Measurements from ENCODE around the gene RPS6KL1.

DNA sequence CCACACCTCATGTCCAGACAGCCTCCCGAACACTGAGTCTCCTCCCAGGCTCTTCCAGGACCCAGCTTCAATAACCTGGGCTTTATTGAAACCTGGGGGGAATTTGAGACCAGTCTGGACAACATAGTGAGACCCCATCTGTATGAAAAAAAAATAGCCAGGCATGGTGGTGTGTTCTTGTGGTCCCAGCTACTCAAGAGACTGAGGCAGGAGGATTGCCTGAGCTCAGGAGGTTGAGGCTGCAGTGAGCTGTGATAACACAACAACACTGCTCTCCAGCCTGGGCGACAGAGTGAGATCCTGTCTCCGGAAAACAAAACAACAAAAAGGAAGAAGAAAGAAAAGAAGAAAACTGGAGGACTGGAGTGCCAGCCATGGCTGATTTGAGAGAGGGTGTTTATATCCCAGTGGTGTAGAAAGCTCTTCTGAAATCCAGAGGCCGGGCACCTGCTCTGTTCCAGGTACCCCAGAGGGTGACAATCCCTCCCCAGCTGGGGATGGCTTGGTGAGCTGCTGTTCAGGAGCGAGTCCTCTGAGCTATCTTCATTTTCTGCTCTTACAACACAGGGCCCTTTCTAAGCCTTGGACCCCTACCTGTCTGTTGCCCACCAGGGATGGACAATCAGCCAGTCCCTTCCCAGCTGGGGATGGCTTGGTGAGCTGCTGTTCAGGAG lies 38.3 kb upstream of the RPS6KL1 start:
- TF ChIP-seq CTCF (IDR thresholded peaks at IDR 0.05; ENCODE audit: poor library complexity, severe bottlenecking), result no peak
- TF ChIP-seq EZH2 (IDR thresholded peaks at IDR 0.05; ENCODE audit: borderline replicate concordance, insufficient read depth, low read length, poor library complexity, severe bottlenecking), result no peak
- TF ChIP-seq POLR2AphosphoS5 (IDR thresholded peaks at IDR 0.05), result no peak
- no peak for TF ChIP-seq SMC3 (conservative IDR thresholded peaks at IDR 0.05; ENCODE audit: poor library complexity)
- TF ChIP-seq TAF1 (IDR thresholded peaks at IDR 0.05; ENCODE audit: low read depth), result no peak
- TF ChIP-seq EP300 (conservative IDR thresholded peaks at IDR 0.05; ENCODE audit: poor library complexity, severe bottlenecking), result no peak
- no peak for TF ChIP-seq RAD21 (conservative IDR thresholded peaks at IDR 0.05)
- TF ChIP-seq, protein P1, sequence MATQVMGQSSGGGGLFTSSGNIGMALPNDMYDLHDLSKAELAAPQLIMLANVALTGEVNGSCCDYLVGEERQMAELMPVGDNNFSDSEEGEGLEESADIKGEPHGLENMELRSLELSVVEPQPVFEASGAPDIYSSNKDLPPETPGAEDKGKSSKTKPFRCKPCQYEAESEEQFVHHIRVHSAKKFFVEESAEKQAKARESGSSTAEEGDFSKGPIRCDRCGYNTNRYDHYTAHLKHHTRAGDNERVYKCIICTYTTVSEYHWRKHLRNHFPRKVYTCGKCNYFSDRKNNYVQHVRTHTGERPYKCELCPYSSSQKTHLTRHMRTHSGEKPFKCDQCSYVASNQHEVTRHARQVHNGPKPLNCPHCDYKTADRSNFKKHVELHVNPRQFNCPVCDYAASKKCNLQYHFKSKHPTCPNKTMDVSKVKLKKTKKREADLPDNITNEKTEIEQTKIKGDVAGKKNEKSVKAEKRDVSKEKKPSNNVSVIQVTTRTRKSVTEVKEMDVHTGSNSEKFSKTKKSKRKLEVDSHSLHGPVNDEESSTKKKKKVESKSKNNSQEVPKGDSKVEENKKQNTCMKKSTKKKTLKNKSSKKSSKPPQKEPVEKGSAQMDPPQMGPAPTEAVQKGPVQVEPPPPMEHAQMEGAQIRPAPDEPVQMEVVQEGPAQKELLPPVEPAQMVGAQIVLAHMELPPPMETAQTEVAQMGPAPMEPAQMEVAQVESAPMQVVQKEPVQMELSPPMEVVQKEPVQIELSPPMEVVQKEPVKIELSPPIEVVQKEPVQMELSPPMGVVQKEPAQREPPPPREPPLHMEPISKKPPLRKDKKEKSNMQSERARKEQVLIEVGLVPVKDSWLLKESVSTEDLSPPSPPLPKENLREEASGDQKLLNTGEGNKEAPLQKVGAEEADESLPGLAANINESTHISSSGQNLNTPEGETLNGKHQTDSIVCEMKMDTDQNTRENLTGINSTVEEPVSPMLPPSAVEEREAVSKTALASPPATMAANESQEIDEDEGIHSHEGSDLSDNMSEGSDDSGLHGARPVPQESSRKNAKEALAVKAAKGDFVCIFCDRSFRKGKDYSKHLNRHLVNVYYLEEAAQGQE (IDR thresholded peaks at IDR 0.05; ENCODE audit: borderline replicate concordance), result no peak
- TF ChIP-seq MXI1 (conservative IDR thresholded peaks at IDR 0.05; ENCODE audit: poor library complexity, severe bottlenecking), result no peak
